ENCODE measurements around the gene NRF1. TPM values are rescaled to one million over a fixed set of nuclear protein-coding genes. Genes with fewer than 3 reads are reported as not detected.

NRF1 gene
- total and polyA plus RNA-seq, 10 of the 15 experiments (the other 5 are each of a cell fraction or from before 2014, with no cell fraction given): 3.5 to 23.1 (median 13.5) TPM

GRCh38 chr7:129793506-129794310, 182.2 kb downstream of the NRF1 start:
- POLR2A ChIA-PET: no interaction called here
- H3K9ac ChIP-seq (ENCODE audit: control insufficient read depth, insufficient read depth, low read length): no peak overlapping the region
- intact Hi-C loops (cut with micrococcal nuclease; ENCODE audit: unreplicated experiment): no loop called here
- no peaks in the 10 kb centered on the region for H3K36me3 ChIP-seq (ENCODE audit: control insufficient read depth in 2 of 2, insufficient read depth in 2 of 2, low read length in 1 of 2)
- no peaks in the 10 kb centered on the region; a peak in 2 of 4 replicates for H3K27me3 ChIP-seq (replicated peaks in 1 of 2; ENCODE audit: control insufficient read depth in 2 of 2, insufficient read depth in 2 of 2, low read length in 1 of 2)
- no peak overlapping the region for H3K27ac ChIP-seq (ENCODE audit: control insufficient read depth, insufficient read depth)
- no peaks in the 10 kb centered on the region for H3K9me3 ChIP-seq (replicated peaks; ENCODE audit: control insufficient read depth, insufficient read depth, low read length)
- no peaks in the 10 kb centered on the region for H3K4me1 ChIP-seq (ENCODE audit: control insufficient read depth, insufficient read depth, low read length)
- CTCF ChIA-PET: no interaction called here
- ATAC-seq: no peak
- TF ChIP-seq RUNX3 (IDR thresholded peaks at IDR 0.05; ENCODE audit: low read length) (no peak), ZNF592 (IDR thresholded peaks at IDR 0.05) (no peak), CBFB (IDR thresholded peaks at IDR 0.05; ENCODE audit: low read depth) (no peak), PRDM15 (CRISPR knock-in tag; IDR thresholded peaks at IDR 0.05) (no peak), ZBTB33 (IDR thresholded peaks at IDR 0.05) (no peak), ZBED1 (IDR thresholded peaks at IDR 0.05; ENCODE audit: borderline replicate concordance) (no peak), USF2 (IDR thresholded peaks at IDR 0.05; ENCODE audit: borderline replicate concordance, low read depth, low read length) (no peak), RELA (IDR thresholded peaks at IDR 0.05; ENCODE audit: borderline replicate concordance, partially characterized antibody) (no peak), KLF5 (IDR thresholded peaks at IDR 0.05; ENCODE audit: partially characterized antibody) (no peak)
- no TSS peak for BruUV-seq (replicated peaks)
- no peaks in the 10 kb centered on the region for H3K79me2 ChIP-seq (ENCODE audit: control insufficient read depth, insufficient read depth, low read length)
- in situ Hi-C loops (cut with MboI): no loop called here
- no peak for DNase-seq (ENCODE audit: low read depth, low spot score)
- H3K4me2 ChIP-seq (ENCODE audit: control insufficient read depth, insufficient read depth): no peak overlapping the region
- WGBS (ENCODE audit: insufficient coverage, insufficient replicate concordance, low lambda C conversion rate, missing lambda C conversion rate): 26% methylated on average over 9 of the region's 9 CpGs
- no peak for FAIRE-seq
- SMC1A ChIA-PET (ENCODE audit: uncharacterized antibody, unreplicated experiment): interaction anchor here (1.1 kb wide), 1 partner anchor 21 kb away, joined by 4 read pairs; no protein-coding TSS in a partner anchor
- no peaks in the 10 kb centered on the region for H4K20me1 ChIP-seq (ENCODE audit: control insufficient read depth, insufficient read depth)
- RAD21 ChIA-PET (ENCODE audit: unreplicated experiment): interaction anchor here (0.7 kb wide), 1 partner anchor 160 kb away, joined by 3 read pairs; no protein-coding TSS in a partner anchor
- H2AFZ ChIP-seq (ENCODE audit: control insufficient read depth, low read depth, low read length): no peak overlapping the region
- H3K4me3 ChIP-seq: no peak overlapping the region
